GM21576 (cell line): ENCODE results near the gene FMN2.

Experiments
- ATAC-seq: cut with Tn5 transposase; IDR thresholded peaks from one replicate; pipeline ENCODE4 v1.9.1; 2021; ENCODE audit warnings: mild to moderate bottlenecking, moderate library complexity; ENCODE audit not compliant: unreplicated experiment

FMN2 gene

GRCh38 chr1:240091614-240092300, at the start of gene FMN2:
FMN2 (plus strand) TSS chr1:240091883; CDS start chr1:240092110, 227 bp downstream.
- ATAC-seq: no peak

- no peak for ATAC-seq
Measured at GRCh38 chr1:240044620-240045019, 47.1 kb upstream of the FMN2 start.

DNA sequence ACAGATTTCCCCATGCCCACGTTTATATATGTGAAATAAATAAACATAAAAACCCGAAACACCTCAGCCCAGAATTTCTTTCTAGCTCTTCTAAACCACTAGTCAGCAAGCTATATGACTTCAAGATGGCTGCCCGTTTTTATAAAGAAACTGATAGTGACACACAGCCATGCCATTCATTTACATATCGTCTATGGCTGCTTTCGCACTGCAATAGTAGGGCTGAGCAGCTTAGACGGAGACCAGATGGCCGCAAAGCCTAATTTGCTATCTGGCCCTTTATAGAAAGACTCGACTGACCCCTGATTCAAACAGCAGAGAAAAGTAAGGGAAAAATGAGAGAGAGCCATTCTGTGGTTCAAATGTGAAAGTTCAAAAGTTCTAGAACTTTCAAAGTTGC, 45.7 kb upstream of the FMN2 start:
- ATAC-seq: no peak

- no peak for ATAC-seq
Measured at GRCh38 chr1:240054109-240054701, 37.5 kb upstream of the FMN2 start.

DNA sequence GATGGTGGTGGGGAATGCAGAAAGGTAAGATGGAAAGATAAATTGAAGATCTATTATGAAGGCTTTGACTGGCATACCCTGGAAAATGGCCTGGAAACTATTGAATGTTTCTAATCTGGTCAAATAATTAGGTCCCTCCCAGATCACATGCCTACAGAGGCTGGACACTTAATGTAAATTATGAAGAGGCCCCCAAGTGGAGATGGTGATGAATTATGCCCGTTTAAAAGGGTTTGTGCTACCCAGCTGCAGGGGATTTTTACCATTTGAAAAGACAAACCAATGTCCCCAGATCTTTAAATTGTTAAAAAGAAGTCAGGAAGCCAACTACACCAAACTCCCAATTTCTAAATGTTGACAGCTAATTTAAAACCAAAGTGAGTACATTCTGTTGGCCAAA, 35.7 kb upstream of the FMN2 start:
- no peak for ATAC-seq

GRCh38 chr1:240056350-240056749, 35.3 kb upstream of the FMN2 start:
- ATAC-seq: no peak

DNA sequence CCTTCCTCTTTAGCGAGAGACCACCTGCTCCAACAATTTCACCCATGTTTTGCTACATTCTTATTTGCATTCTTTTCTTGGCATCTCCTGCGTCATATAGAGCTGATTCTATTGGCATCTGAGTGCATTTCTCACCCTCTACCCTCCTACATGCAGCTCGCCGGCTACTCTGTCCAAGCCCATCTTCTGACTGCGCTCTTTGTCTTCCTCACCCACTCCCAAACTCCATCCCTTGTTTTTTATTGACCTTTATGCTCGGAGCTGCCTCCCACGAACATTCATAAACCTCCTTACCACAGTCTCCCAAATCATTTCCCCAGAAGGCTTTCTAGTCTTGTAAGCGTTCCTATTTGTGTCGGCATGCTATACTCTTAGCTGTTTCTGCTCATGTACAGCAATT, 33.6 kb upstream of the FMN2 start:
- ATAC-seq: no peak

DNA sequence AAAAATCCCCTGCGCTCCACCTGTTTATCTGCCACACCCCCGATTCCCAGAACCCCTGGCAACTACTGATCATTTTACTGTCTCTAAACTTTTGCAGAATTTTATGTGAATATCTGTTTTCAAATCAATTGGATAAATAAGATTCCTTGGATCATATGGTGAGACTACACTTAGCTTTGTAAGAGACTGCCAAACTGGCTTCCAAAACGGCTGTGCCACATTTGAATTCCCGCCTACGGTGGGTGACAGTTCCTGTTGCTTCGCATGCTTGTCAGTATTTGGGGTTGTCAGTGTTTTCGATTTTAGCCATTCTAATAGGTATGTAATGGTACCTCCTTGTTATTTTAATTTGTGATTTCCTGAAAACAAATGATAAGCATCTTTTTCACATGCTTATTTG, 22.7 kb upstream of the FMN2 start:
- no peak for ATAC-seq

DNA sequence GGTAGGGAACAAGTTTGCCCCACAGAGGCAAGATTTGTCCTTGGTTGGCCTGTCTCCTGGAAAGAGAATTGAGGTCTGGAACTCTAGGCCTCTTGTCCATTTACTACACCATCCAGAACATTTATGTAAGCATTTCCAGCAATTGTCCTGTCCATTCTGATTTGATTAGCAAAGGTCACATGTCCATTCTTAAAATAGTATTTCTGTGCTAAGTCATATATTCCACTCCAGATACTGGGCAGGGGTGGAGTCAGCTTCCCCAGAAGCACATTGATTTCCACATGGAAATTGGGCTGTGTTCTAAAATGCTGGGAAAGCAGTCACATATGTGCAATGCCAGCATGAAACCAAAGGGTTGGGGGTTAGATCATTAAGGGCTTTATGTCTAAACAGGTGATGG, 21.5 kb upstream of the FMN2 start:
- ATAC-seq: no peak

GRCh38 chr1:240073097-240073496, 18.6 kb upstream of the FMN2 start:
- no peak for ATAC-seq

DNA sequence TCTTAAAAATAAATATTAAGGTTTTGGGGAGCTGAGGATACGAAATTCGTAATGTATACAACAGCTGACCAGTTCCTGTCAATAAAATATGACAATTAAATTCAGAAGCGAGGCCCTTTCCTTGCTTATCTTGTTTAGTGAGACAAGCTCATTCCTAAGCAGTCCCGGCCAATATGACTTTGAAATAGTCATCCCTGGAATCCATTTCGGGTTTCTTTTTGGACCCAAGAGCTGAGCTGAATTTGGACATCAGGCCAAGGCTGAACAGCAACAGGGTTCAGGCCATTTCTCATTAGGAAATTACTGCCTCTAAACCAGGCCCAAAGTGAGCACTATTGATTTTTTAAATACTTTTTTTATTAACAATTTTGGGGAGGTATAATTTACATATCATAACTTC, 17.3 kb upstream of the FMN2 start:
- ATAC-seq: no peak

GRCh38 chr1:240074908-240075307, 16.8 kb upstream of the FMN2 start:
- ATAC-seq: no peak

DNA sequence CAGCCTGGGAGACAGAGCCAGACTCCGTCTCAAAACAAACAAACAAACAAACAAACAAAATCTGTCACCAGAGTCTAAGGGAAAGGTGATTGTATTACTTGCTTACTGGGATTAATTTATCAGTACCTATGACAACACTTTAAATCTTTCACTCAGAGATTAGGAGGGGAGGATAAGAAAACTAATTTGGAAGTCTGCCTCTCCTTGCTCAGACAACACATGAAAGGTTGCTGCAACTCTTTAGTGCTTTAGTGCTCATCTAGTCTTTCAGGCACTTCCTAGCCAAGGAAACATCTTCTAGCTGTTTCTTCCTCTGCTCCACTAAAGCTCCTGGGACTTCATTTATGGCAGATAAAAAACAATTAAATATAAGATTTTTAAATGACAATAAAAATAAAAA, 7.3 kb upstream of the FMN2 start:
- ATAC-seq: no peak

GRCh38 chr1:240084749-240085148, 6.9 kb upstream of the FMN2 start:
- ATAC-seq: no peak

GRCh38 chr1:240086726-240087125, 5.0 kb upstream of the FMN2 start:
- ATAC-seq: no peak

GRCh38 chr1:240090014-240090413, 1.7 kb upstream of the FMN2 start:
- no peak for ATAC-seq

DNA sequence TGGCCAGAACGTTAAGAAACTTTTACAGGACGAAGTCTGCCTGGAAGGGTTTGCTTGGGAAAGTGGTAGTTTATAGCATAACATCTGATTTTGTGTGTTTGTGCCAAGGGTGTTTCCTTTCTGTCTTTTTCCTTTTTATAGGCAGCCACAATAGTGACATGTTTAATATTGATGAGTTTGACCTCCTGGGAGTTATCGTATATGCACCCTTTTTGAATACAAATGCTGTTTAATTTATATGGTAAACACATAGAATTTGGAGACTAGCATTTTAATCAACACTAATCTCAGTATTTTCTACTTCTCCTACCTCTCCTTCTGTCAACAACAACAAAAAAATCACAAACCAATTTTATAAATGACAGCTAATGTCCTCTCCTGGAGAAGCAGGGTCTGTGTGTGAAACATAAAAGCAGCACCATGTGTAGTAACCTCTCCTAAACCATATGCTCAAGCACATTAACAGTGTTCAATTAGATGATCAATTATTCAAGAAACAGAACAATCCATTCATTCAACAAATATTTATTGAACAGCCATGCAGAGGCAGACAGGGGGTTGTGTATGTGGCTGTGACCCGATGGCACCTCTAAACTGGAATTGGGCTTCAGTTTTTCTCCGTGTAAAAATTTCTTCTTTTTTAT, 604 bp upstream of the FMN2 start:
- no peak for ATAC-seq

- ATAC-seq: no peak
Measured at GRCh38 chr1:240092301-240093119, 827 bp downstream of the FMN2 start.

GRCh38 chr1:240093120-240093961, 1.7 kb downstream of the FMN2 start:
- ATAC-seq: no peak

- ATAC-seq: no peak
Measured at GRCh38 chr1:240094041-240094722, 2.5 kb downstream of the FMN2 start.
